GM12873 (cell line): Measurements from ENCODE around the gene GMDS.

ENCODE experiments used
- TF ChIP-seq, protein P1 (sequence below): IDR thresholded peaks from 2 replicates; pipeline ENCODE4 v1.5.1; 2012; ENCODE audit warnings: low read depth, mild to moderate bottlenecking, moderate library complexity, low read length, control low read depth; ENCODE audit not compliant: insufficient read depth; ENCODE audit errors: missing control alignments

GMDS gene

GRCh38 chr6:1590580-1590979 lies 654.8 kb downstream of the GMDS start:
- TF ChIP-seq, protein P1, sequence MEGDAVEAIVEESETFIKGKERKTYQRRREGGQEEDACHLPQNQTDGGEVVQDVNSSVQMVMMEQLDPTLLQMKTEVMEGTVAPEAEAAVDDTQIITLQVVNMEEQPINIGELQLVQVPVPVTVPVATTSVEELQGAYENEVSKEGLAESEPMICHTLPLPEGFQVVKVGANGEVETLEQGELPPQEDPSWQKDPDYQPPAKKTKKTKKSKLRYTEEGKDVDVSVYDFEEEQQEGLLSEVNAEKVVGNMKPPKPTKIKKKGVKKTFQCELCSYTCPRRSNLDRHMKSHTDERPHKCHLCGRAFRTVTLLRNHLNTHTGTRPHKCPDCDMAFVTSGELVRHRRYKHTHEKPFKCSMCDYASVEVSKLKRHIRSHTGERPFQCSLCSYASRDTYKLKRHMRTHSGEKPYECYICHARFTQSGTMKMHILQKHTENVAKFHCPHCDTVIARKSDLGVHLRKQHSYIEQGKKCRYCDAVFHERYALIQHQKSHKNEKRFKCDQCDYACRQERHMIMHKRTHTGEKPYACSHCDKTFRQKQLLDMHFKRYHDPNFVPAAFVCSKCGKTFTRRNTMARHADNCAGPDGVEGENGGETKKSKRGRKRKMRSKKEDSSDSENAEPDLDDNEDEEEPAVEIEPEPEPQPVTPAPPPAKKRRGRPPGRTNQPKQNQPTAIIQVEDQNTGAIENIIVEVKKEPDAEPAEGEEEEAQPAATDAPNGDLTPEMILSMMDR, result no peak

DNA sequence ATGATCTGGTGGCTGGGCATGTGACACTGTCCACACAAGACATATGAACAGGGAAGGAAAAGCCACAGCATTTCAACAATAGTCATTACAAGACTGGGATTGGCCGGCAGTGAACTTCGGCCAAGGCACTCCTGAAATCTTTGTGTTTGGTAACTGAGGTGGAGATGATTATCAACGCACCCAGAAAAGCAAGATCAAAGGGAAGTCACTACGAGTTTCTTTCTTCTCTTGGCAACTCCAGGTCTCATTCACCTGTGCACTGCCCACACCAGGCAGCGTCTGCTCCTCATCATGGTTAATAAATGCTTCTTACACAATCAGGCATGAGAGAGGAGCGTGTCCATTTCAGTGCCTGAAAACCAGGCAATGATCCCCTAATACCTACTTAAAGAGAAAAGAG lies 656.2 kb downstream of the GMDS start:
- TF ChIP-seq, protein P1, result no peak

- TF ChIP-seq, protein P1, result no peak
Measured at GRCh38 chr6:1587977-1588376, 657.4 kb downstream of the GMDS start.

GRCh38 chr6:1587546-1587945 lies 657.9 kb downstream of the GMDS start:
- TF ChIP-seq, protein P1, result no peak

DNA sequence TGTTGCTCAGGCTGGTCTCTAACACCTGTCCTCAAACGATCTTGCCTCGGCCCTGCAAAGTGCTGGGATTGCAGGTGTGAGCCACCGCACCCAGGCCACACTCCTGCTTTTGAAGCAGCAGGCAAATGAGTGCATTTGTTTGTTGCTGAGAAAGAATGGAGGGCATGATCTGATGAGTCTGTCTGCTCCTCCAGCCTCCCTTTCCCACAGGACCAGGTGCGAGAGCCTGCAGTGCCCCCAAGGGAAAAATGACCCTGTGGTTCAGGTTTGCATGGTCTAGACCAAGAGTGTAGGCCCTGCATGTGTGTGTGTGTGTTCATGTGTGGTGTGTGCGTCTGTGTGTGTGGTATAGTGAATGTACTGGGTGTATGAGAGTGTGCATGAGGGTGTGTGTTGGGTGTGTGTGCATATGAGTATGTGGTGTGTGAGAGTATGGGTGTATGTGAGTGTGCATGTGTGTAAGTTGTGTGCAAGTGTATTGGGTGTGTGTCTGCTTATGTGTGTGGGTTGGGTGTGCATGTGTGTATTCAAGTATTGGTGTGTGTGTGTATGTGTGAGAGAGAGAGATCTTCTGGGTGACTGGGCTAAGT lies 658.4 kb downstream of the GMDS start:
- TF ChIP-seq, protein P1, result no peak

DNA sequence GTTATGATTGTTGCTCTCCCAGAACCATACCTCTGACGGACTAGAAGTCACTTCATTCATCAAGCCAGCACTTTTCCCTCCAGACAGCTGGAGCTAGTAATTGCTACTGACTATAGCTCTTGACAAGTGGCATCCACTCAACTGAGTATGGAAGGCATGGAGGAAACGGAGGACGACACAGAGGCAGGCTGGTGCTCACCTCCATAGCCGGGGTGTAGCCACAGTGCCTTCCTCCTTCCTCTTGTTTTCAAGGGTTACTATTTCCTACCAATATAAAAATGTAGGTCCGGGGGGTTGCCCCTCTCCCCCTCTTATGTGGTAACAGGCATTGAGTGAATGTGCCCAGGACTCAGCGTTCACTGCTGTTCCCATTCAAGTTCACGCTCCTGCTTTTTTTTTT lies 659.1 kb downstream of the GMDS start:
- TF ChIP-seq, protein P1, result no peak

- TF ChIP-seq, protein P1, result no peak
Measured at GRCh38 chr6:1585669-1586049, 659.7 kb downstream of the GMDS start.
